Hematopoietic multipotent progenitor cell treated with erythropoietin and hydrocortisone succinate and interleukin-3 and kit ligand, for 15 days (in vitro differentiated cells): ENCODE data around the gene FBXL16.
"Not testable (repeated sequence)": the region's sequence is repeated elsewhere in the genome, so short reads cannot be mapped to it uniquely, and the experiment has no call there.

ENCODE experiments used
- DNase-seq: peaks from one replicate; pipeline ENCODE4 v3.0.0-alpha.2; 2015; ENCODE audit warnings: low spot score

The FBXL16 gene

GRCh38 chr16:709566-710499 is 4.2 kb upstream of the FBXL16 start:
- no peak for DNase-seq

GRCh38 chr16:708959-709358 is 3.4 kb upstream of the FBXL16 start:
- no peak for DNase-seq

GRCh38 chr16:708019-708418 is 2.4 kb upstream of the FBXL16 start:
- DNase-seq = no peak

- DNase-seq = no peak
These were observed 1.5 kb upstream of the FBXL16 start for GRCh38 chr16:707062-707538.

- no peak for DNase-seq
These were observed 824 bp upstream of the FBXL16 start for GRCh38 chr16:706189-707061.

GRCh38 chr16:704552-705380 is 835 bp downstream of the FBXL16 start:
- no peak for DNase-seq

- DNase-seq = no peak
These were observed 1.6 kb downstream of the FBXL16 start for GRCh38 chr16:704047-704446.

GRCh38 chr16:703406-703805 is 2.2 kb downstream of the FBXL16 start:
- no peak for DNase-seq

GRCh38 chr16:702341-702740 is 3.3 kb downstream of the FBXL16 start:
- no peak for DNase-seq

- no peak for DNase-seq
These were observed 4.7 kb downstream of the FBXL16 start for GRCh38 chr16:700684-701584.

- DNase-seq = no peak
These were observed 6.5 kb downstream of the FBXL16 start for GRCh38 chr16:698911-699671.

GRCh38 chr16:695355-696089 is 10.1 kb downstream of the FBXL16 start:
- no peak for DNase-seq

- no peak for DNase-seq
These were observed 10.7 kb downstream of the FBXL16 start for GRCh38 chr16:694863-695354.

- no peak for DNase-seq
These were observed 11.3 kb downstream of the FBXL16 start for GRCh38 chr16:694187-694862.

- no peak for DNase-seq
These were observed 11.8 kb downstream of the FBXL16 start for GRCh38 chr16:693766-694165.

- no peak for DNase-seq
These were observed 12.2 kb downstream of the FBXL16 start for GRCh38 chr16:693364-693763.

GRCh38 chr16:692356-693108 is 13.1 kb downstream of the FBXL16 start:
- DNase-seq = no peak

GRCh38 chr16:691242-691641 is 14.4 kb downstream of the FBXL16 start:
- not testable (repeated sequence) for DNase-seq
